ENCODE results near the gene KRT84.

Gene KRT84

DNA sequence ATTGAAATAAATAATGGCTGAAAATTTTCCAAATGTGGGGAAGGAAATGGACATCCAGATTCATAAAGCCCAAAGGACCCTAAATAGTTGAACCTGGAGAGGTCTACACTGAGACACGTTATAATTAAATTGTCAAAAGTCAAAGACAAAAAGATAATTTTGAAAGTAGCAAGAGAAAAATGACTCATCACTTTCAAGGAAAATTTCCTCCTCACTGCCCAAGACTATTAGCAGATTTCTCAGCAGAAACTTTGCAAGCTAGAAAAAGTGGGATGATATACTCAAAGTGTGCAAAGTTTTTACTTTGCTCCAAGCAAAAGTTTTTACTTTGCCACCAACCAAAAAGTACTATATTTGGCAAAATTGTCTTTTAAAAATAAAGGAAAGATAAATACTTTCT lies 48.4 kb downstream of the KRT84 start:
- Mint-ChIP-seq H3K36me3 (ENCODE audit: low read depth) (no peaks in the 10 kb centered on the region), H3K27me3 (ENCODE audit: low read depth, poor library complexity) (peaks cover 10% of the 10 kb centered on the region), H3K4me1 (no peaks in the 10 kb centered on the region), H3K27ac (no peak overlapping the region), H3K4me3 (no peak overlapping the region), H3K9me3 (peaks cover 18% of the 10 kb centered on the region)
- TF ChIP-seq, protein P1, sequence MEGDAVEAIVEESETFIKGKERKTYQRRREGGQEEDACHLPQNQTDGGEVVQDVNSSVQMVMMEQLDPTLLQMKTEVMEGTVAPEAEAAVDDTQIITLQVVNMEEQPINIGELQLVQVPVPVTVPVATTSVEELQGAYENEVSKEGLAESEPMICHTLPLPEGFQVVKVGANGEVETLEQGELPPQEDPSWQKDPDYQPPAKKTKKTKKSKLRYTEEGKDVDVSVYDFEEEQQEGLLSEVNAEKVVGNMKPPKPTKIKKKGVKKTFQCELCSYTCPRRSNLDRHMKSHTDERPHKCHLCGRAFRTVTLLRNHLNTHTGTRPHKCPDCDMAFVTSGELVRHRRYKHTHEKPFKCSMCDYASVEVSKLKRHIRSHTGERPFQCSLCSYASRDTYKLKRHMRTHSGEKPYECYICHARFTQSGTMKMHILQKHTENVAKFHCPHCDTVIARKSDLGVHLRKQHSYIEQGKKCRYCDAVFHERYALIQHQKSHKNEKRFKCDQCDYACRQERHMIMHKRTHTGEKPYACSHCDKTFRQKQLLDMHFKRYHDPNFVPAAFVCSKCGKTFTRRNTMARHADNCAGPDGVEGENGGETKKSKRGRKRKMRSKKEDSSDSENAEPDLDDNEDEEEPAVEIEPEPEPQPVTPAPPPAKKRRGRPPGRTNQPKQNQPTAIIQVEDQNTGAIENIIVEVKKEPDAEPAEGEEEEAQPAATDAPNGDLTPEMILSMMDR (IDR thresholded peaks at IDR 0.05) = no peak
- DNase-seq = no peak

DNA sequence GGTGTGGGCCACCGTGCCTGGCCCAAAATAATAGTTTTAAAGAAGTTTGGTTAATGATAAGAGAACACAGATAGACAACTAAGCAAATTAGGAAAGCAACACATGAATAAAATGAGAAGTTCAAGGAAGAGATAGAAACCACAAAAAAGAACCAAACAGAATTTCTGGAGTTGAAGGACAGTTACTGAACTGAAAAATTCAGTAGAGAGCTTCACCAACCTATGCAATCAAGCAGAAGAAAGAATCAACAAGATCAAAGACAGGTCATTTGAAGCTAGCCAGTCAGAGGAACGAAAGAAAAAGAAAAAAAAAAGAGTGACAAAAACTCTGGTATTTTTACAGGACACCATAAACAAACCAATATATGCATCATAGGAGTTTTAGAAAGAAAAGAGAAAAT lies 48.8 kb downstream of the KRT84 start:
- Mint-ChIP-seq H3K27me3 (ENCODE audit: low read depth, poor library complexity) (peaks cover 13% of the 10 kb centered on the region), H3K9me3 (peaks cover 18% of the 10 kb centered on the region), H3K4me1 (no peaks in the 10 kb centered on the region), H3K27ac (no peak overlapping the region), H3K36me3 (ENCODE audit: low read depth) (no peaks in the 10 kb centered on the region), H3K4me3 (no peak overlapping the region)
- TF ChIP-seq, protein P1 (IDR thresholded peaks at IDR 0.05) = no peak
- no peak for DNase-seq

DNA sequence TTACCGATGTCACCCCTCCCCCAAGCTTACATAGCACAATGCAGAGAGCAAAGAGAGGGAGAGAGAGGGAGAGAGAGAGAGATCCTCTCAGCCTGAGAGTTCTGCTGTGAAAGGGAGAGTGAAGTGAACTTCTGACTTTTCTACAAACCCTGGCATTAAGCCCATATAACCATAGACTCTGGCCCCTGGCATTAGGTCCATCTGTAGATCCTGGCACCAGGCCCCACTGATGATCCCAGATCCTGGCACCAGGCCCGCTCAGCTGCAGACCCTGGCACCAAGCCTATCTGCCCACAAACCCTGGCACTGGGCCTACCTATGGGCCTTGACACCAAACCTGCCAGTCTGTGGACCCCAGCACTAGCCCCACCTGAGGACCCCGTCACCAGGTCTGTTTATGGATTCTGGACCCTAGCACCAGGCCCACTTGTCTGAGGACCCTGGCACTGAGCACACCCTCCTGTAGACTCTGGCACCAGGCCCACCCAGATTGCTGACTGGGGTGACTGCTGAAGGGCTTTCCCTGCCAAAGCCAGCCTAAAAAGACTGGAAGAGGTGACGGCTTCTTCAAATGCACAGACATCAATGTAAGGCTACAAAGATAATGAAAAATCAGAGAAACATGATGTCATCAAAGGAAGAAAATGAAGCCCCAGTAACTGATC lies 49.7 kb downstream of the KRT84 start:
- Mint-ChIP-seq H3K27me3 (ENCODE audit: low read depth, poor library complexity) (peaks cover 9% of the 10 kb centered on the region), H3K4me1 (no peaks in the 10 kb centered on the region), H3K36me3 (ENCODE audit: low read depth) (no peaks in the 10 kb centered on the region), H3K27ac (no peak overlapping the region), H3K4me3 (no peak overlapping the region), H3K9me3 (peaks cover 18% of the 10 kb centered on the region)
- no peak for DNase-seq
- TF ChIP-seq, protein P1 (IDR thresholded peaks at IDR 0.05) = no peak

DNA sequence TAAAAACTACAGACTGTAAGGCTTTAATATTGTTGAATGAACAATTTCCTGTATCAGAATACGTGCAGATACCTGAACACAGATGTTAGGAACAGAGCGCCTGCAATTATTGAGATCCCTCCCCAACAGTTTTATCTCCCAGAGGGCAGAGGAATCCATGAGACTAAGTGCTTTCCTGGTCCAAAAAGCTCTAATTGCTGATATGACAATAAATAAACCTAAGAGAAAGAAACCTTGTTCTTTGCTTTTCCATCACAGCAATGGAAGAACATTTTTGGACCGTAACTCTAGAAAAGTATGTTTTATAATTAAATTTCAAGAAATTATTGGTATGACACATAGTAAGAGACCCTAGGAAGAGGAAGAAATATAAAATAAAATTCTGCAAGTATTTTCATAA lies 51.3 kb downstream of the KRT84 start:
- Mint-ChIP-seq H3K4me3 (no peak overlapping the region), H3K9me3 (peaks cover 18% of the 10 kb centered on the region), H3K36me3 (ENCODE audit: low read depth) (no peaks in the 10 kb centered on the region), H3K27me3 (ENCODE audit: low read depth, poor library complexity) (peaks cover 9% of the 10 kb centered on the region), H3K4me1 (no peaks in the 10 kb centered on the region), H3K27ac (no peak overlapping the region)
- DNase-seq = no peak
- TF ChIP-seq, protein P1 (IDR thresholded peaks at IDR 0.05) = no peak

DNA sequence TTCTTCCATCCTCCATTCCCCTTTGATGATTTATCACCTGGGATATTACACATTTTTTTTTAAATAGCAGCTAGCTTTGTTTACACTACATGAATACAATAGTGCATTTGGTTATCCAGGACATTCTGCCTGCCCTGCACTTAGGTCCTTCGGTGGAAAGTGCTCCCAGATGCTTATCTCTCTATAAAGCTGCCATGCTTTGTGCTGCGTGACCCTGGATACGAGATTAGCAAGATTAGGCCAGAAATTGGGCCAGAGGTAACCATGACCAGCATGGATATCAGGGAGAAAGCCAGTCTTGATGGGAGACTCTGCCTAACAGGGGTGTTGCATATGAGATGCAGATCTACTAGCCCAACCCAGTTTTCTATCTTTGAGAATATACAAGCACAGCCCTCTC lies 52.1 kb downstream of the KRT84 start:
- no peak for DNase-seq
- Mint-ChIP-seq H3K27ac (no peak overlapping the region), H3K4me1 (no peaks in the 10 kb centered on the region), H3K36me3 (ENCODE audit: low read depth) (no peaks in the 10 kb centered on the region), H3K4me3 (no peak overlapping the region), H3K9me3 (peaks cover 18% of the 10 kb centered on the region), H3K27me3 (ENCODE audit: low read depth, poor library complexity) (peaks cover 9% of the 10 kb centered on the region)
- TF ChIP-seq, protein P1 (IDR thresholded peaks at IDR 0.05) = no peak

DNA sequence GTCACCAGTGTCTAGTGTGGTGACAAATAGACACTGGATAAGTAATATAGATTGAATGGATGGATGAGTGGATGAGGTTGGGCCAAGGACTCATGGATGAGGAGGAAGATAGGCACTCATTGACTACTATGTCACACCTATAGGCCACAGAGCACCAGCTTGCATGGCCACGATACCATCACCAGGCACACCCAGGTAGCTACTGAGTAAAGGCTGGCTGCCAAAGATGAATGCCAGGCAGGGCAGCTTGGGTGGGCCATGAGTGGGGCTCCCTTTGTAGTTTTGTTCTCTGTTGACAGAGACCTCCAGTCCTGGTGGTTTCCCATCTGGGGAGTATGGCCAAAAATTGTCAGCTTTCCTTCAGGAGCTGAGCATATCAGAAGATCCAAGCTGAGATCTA lies 53.1 kb downstream of the KRT84 start:
- peaks cover 10% of the 10 kb centered on the region for H3K27me3 Mint-ChIP-seq (ENCODE audit: low read depth, poor library complexity)
- TF ChIP-seq, protein P1 (IDR thresholded peaks at IDR 0.05) = no peak
- no peak overlapping the region for H3K27ac Mint-ChIP-seq
- H3K36me3 Mint-ChIP-seq (ENCODE audit: low read depth) = no peaks in the 10 kb centered on the region
- no peaks in the 10 kb centered on the region for H3K4me1 Mint-ChIP-seq
- peaks cover 18% of the 10 kb centered on the region for H3K9me3 Mint-ChIP-seq
- DNase-seq = no peak
- no peak overlapping the region for H3K4me3 Mint-ChIP-seq
